Erythroblast (primary cell): ENCODE results near the gene OPRD1.

Experiments used
- GATA1 ChIP-seq: IDR thresholded peaks from 2 replicates; pipeline ENCODE4 v1.6.1; 2011; ENCODE audit warnings: low read depth, mild to moderate bottlenecking, control low read depth, low read length, moderate library complexity
- POLR2A ChIP-seq: IDR thresholded peaks from 2 replicates; pipeline ENCODE4 v1.6.1; 2011; ENCODE audit warnings: mild to moderate bottlenecking, low read length

- TF ChIP-seq POLR2A (no peak), GATA1 (no peak)
Measured at GRCh38 chr1:28905921-28906666, 94.1 kb downstream of the OPRD1 start.
